GM12878 (cell line): ENCODE results near the gene SGF29. TPM values are rescaled to one million over a fixed set of nuclear protein-coding genes. Genes with fewer than 3 reads are reported as not detected.

Experiments
- ATAC-seq: fragments of 200-7000 bp; cut with Tn5 transposase; 3 replicates; pipeline ENCODE4 v1.9.1; 2020; ENCODE audit warnings: mild to moderate bottlenecking, moderate library complexity
- BruUV-seq: library from RNA; stranded (reverse); fragments of 400-500 nt; replicated peaks from 2 replicates; lab custom pipeline; 2021; lab: Mats Ljungman, UMichigan
- CTCF ChIA-PET: fragments of 300-600 bp; sonication (Branson Sonifier 250); formaldehyde crosslinking; extraction: SDS; loops from one replicate; lab custom pipeline; 2021; ENCODE audit warnings: inconsistent platforms; lab: Yijun Ruan, JAX
- POLR2A ChIA-PET: fragments of 350-600 bp; formaldehyde crosslinking; extraction: SDS; loops from one replicate; lab custom pipeline; 2021; ENCODE audit warnings: inconsistent platforms; lab: Charles Lee
- RAD21 ChIA-PET: fragments of 300-600 bp; sonication (Branson Sonifier 250); formaldehyde crosslinking; loops from one replicate; lab custom pipeline; 2023; ENCODE audit warnings: antibody characterized with exemption; ENCODE audit not compliant: unreplicated experiment; lab: Charles Lee
- SMC1A ChIA-PET: fragments of 300-600 bp; sonication (Branson Sonifier 250); formaldehyde crosslinking; loops from one replicate; lab custom pipeline; 2023; ENCODE audit not compliant: unreplicated experiment, uncharacterized antibody; lab: Charles Lee
- DNase-seq: peaks from one replicate; pipeline ENCODE4 v3.0.0-alpha.2; 2011; ENCODE audit warnings: low read depth, low spot score
- FAIRE-seq: peaks from 3 replicates; lab custom pipeline; 2011; peaks lifted over from hg19 to GRCh38; lab: Jason Lieb, UNC
- H2AFZ ChIP-seq: 2 replicates; pipeline ENCODE4 v1.6.0; 2011; ENCODE audit warnings: low read depth, low read length, control low read depth; ENCODE audit not compliant: control insufficient read depth
- H3K27ac ChIP-seq: 2 replicates; pipeline ENCODE4 v1.5.1; 2011; ENCODE audit warnings: control low read depth; ENCODE audit not compliant: control insufficient read depth, insufficient read depth
- H3K27me3 ChIP-seq, 2 experiments: replicated peaks in 1 of 2; 2 replicates each; pipeline versions ENCODE4 v1.6.0 to v1.6.1; 2011; ENCODE audit warnings: low read length in 1 of 2; ENCODE audit not compliant: control insufficient read depth in 2 of 2, insufficient read depth in 2 of 2
- H3K36me3 ChIP-seq, 2 experiments: 2 replicates each; pipeline ENCODE4 v1.5.1; 2011; ENCODE audit warnings: low read length in 1 of 2; ENCODE audit not compliant: control insufficient read depth in 2 of 2, insufficient read depth in 2 of 2
- H3K4me1 ChIP-seq: 2 replicates; pipeline ENCODE4 v1.6.1; 2011; ENCODE audit warnings: mild to moderate bottlenecking, low read length, moderate library complexity, mixed read lengths; ENCODE audit not compliant: control insufficient read depth, insufficient read depth
- H3K4me2 ChIP-seq: 2 replicates; pipeline ENCODE4 v1.6.0; 2011; ENCODE audit warnings: control low read depth; ENCODE audit not compliant: control insufficient read depth, insufficient read depth
- H3K4me3 ChIP-seq: fragments of 200-600 bp; sonication (generic); 2 replicates; pipeline ENCODE4 v1.5.1; 2016
- H3K79me2 ChIP-seq: 2 replicates; pipeline ENCODE4 v1.6.0; 2011; ENCODE audit warnings: low read length; ENCODE audit not compliant: control insufficient read depth, insufficient read depth
- H3K9ac ChIP-seq: 2 replicates; pipeline ENCODE4 v1.8.0; 2011; ENCODE audit warnings: low read length, control low read depth, mixed read lengths; ENCODE audit not compliant: control insufficient read depth, insufficient read depth
- H3K9me3 ChIP-seq: replicated peaks from 3 replicates; pipeline ENCODE4 v1.5.1; 2011; ENCODE audit warnings: mild to moderate bottlenecking, low read length; ENCODE audit not compliant: control insufficient read depth, insufficient read depth
- H4K20me1 ChIP-seq: 2 replicates; pipeline ENCODE4 v1.6.0; 2011; ENCODE audit not compliant: control insufficient read depth, insufficient read depth
- CBFB ChIP-seq: IDR thresholded peaks from 2 replicates; pipeline ENCODE4 v1.6.1; 2016; ENCODE audit warnings: antibody characterized with exemption, low read depth
- EP300 ChIP-seq, 2 experiments: fragments of 150-350 bp in 1 of 2; IDR thresholded peaks; 2 replicates each; pipeline ENCODE4 v1.6.1; 2011 to 2012; ENCODE audit warnings: low read depth in 2 of 2, low read length in 2 of 2, borderline replicate concordance in 1 of 2, improper control_type of control experiment in 1 of 2, inconsistent platforms in 1 of 2; ENCODE audit not compliant: control insufficient read depth in 1 of 2
- ETV6 ChIP-seq, 2 experiments: fragments of 450-650 bp in 1 of 2; IDR thresholded peaks in 1 of 2; conservative IDR thresholded peaks in 1 of 2; 2 replicates each; pipeline ENCODE4 v1.6.1; 2014; ENCODE audit warnings: antibody characterized with exemption in 1 of 2, borderline replicate concordance in 1 of 2, low read depth in 1 of 2, mild to moderate bottlenecking in 1 of 2, moderate library complexity in 1 of 2
- JUND ChIP-seq: IDR thresholded peaks from 2 replicates; pipeline ENCODE4 v1.6.1; 2012; ENCODE audit warnings: low read depth, mild to moderate bottlenecking, low read length, improper control_type of control experiment, moderate library complexity
- NR2F1 ChIP-seq: fragments of 450-650 bp; conservative IDR thresholded peaks from 2 replicates; pipeline ENCODE4 v1.6.1; 2017; ENCODE audit warnings: mild to moderate bottlenecking
- POLR2AphosphoS2 ChIP-seq: IDR thresholded peaks from 2 replicates; pipeline ENCODE4 v1.6.1; 2011; ENCODE audit warnings: low read depth, mild to moderate bottlenecking, low read length, improper control_type of control experiment, moderate library complexity
- RBBP5 ChIP-seq: fragments of 200-600 bp; sonication (generic); conservative IDR thresholded peaks from 2 replicates; pipeline ENCODE4 v1.6.1; 2016
- STAT1 ChIP-seq: fragments of 450-650 bp; conservative IDR thresholded peaks from 2 replicates; pipeline ENCODE4 v1.6.1; 2014; ENCODE audit warnings: antibody characterized with exemption, mild to moderate bottlenecking
- WGBS: methylation state at CpG from one replicate; pipeline ENCODE4 v1.1.6; 2016; ENCODE audit warnings: low lambda C conversion rate; ENCODE audit not compliant: insufficient replicate concordance, insufficient coverage; ENCODE audit errors: missing lambda C conversion rate; 5-methylcytosine and 5-hydroxymethylcytosine counted together
- in situ Hi-C: fragments of 300-500 bp; cut with MboI; formaldehyde crosslinking; loops from 9 replicates; pipeline ENCODE4 v1.14.3; 2018; ENCODE audit warnings: mixed read lengths
- intact Hi-C: fragments of 100-400 bp; cut with micrococcal nuclease; formaldehyde crosslinking; loops from one replicate; pipeline ENCODE4 v1.14.2; 2022; ENCODE audit not compliant: unreplicated experiment
- polyA plus RNA-seq, 11 experiments: library from polyadenylated mRNA; depleted of rRNA in 4 of 11; unstranded in 6 of 11; stranded (reverse) in 5 of 11; fragments of >200 nt; fragmentation: Nextera tagmentation in 4 of 11; fragmentation: Illumina TruSeq in 1 of 11; extraction: Ambion mirVana in 4 of 11; extraction: Trizol in 1 of 11; gene quantifications; 1 replicate in 1 of 11; 2 replicates in 10 of 11; pipeline versions ENCODE4 v1.2.1 to v1.2.3, GENCODE V29; 2011 to 2016; ENCODE audit warnings: inconsistent platforms in 2 of 11, missing spikeins in 2 of 11, low read depth in 1 of 11
- total RNA-seq, 4 experiments: library from RNA; depleted of rRNA in 3 of 4; stranded (reverse); fragments of >200 nt in 3 of 4; fragmentation: Illumina TruSeq in 1 of 4; extraction: Trizol in 1 of 4; gene quantifications; 2 replicates each; pipeline versions ENCODE4 v1.2.1 to v1.2.3, GENCODE V29; 2013 to 2021
- TF ChIP-seq, protein P1 (sequence below): IDR thresholded peaks from 2 replicates; pipeline ENCODE4 v1.6.1; 2011; ENCODE audit warnings: mild to moderate bottlenecking, low read depth, low read length, moderate library complexity; ENCODE audit not compliant: insufficient replicate concordance

SGF29 gene
- total and polyA plus RNA-seq, 10 of the 15 experiments (the other 5 are each of a cell fraction or from before 2014, with no cell fraction given): 2.2 to 20.1 (median 12.3) TPM

DNA sequence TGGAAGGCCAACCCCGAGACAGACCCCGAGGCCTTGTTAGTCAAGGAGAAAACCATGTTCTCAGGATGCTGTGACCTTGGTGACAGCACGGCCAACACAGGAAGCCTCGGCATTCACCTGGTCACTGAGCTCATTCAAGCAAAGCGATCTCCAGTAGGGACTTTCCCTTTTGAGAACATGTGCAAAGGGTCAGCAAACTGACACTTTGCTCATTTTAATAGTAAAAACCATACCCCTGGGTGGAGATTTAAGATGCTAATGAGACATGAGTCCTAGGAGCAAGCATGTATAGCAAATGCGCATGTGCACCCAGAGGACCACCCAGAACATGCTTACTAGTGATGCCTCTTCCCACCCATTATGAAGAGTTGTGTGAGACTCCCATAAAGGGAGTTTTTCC is 48.8 kb downstream of the SGF29 start:
- Histone ChIP-seq H4K20me1 (no peaks in the 10 kb centered on the region), H3K36me3 (no peaks in the 10 kb centered on the region), H3K9me3 (no peaks in the 10 kb centered on the region), H3K79me2 (no peaks in the 10 kb centered on the region), H2AFZ (no peak overlapping the region), H3K27ac (no peak overlapping the region), H3K27me3 (no peaks in the 10 kb centered on the region; a peak in 1 of 4 replicates)
- in situ Hi-C loops: no loop called here
- FAIRE-seq: no peak
- ChIA-PET RAD21 (no interaction called here), POLR2A (no interaction called here), SMC1A (no interaction called here), CTCF (interaction anchor here (1.0 kb wide), 1 partner anchor 9 kb away, joined by 5 read pairs; no protein-coding TSS in a partner anchor)
- ATAC-seq: peak; percentile 62
- DNase-seq: peak; percentile 13
- TF ChIP-seq POLR2AphosphoS2 (no peak), JUND (no peak), NR2F1 (peak; percentile 49; the same call in 1 of the 2 replicates), RBBP5 (no peak), EP300 (IDR thresholded peaks at IDR 0.05; ENCODE audit: borderline replicate concordance in 1 of 2, control insufficient read depth in 1 of 2, low read depth in 2 of 2, low read length in 2 of 2) (no peak), STAT1 (no peak), CBFB (no peak), ETV6 (conservative IDR thresholded peaks at IDR 0.05 in 1 of 2, IDR thresholded peaks at IDR 0.05 in 1 of 2; ENCODE audit: borderline replicate concordance in 1 of 2, low read depth in 1 of 2) (no peak)
- TF ChIP-seq, protein P1, sequence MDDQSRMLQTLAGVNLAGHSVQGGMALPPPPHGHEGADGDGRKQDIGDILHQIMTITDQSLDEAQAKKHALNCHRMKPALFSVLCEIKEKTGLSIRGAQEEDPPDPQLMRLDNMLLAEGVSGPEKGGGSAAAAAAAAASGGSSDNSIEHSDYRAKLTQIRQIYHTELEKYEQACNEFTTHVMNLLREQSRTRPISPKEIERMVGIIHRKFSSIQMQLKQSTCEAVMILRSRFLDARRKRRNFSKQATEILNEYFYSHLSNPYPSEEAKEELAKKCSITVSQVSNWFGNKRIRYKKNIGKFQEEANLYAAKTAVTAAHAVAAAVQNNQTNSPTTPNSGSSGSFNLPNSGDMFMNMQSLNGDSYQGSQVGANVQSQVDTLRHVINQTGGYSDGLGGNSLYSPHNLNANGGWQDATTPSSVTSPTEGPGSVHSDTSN: no peak
- TF ChIP-seq, all 136 proteins: peak for 1
- Histone ChIP-seq H3K4me2 (no peak overlapping the region), H3K9ac (no peak overlapping the region), H3K4me3 (no peak overlapping the region), H3K4me1 (no peaks in the 10 kb centered on the region)
- 12% methylated on average over 5 of the region's 6 CpGs for WGBS
- no TSS peak for BruUV-seq
- intact Hi-C loops: no loop called here
